K562 (cell line): ENCODE measurements around the gene CELF6. TPM values are rescaled to one million over a fixed set of nuclear protein-coding genes. Genes with fewer than 3 reads are reported as not detected.

ENCODE experiments used
- BDP1 ChIP-seq: IDR thresholded peaks from 3 replicates; pipeline ENCODE4 v1.6.1; 2011; ENCODE audit not compliant: insufficient read length, insufficient read depth
- BRCA1 ChIP-seq, 2 experiments: fragments of 450-650 bp in 1 of 2; sonication (generic) in 1 of 2; formaldehyde crosslinking in 1 of 2; IDR thresholded peaks; 2 replicates each; pipeline versions ENCODE4 v1.5.0 to v1.6.1; 2017 to 2020; ENCODE audit warnings: mild to moderate bottlenecking in 1 of 2, missing genetic modification reagents in 1 of 2
- JUN ChIP-seq, 2 experiments: sonication (generic) in 1 of 2; formaldehyde crosslinking in 1 of 2; IDR thresholded peaks; 2 replicates each; pipeline versions ENCODE4 v1.6.1 to v1.8.0; 2012 to 2022; ENCODE audit warnings: borderline replicate concordance in 2 of 2, mild to moderate bottlenecking in 2 of 2, improper control_type of control experiment in 1 of 2, low read depth in 1 of 2, low read length in 1 of 2, missing genetic modification reagents in 1 of 2
- KLF10 ChIP-seq: fragments of 250-450 bp; sonication (Bioruptor Pico); IDR thresholded peaks from 2 replicates; pipeline ENCODE4 v1.6.1; 2021; ENCODE audit warnings: matching md5 sums
- MED1 ChIP-seq: sonication (generic); formaldehyde crosslinking; IDR thresholded peaks from 2 replicates; pipeline ENCODE4 v1.8.1; 2023; ENCODE audit warnings: missing genetic modification reagents, borderline replicate concordance
- RBM15 ChIP-seq: fragments of 200-400 bp; formaldehyde crosslinking; IDR thresholded peaks from 2 replicates; pipeline ENCODE4 v1.6.1; 2018; ENCODE audit warnings: mild to moderate bottlenecking, low read length, moderate library complexity; ENCODE audit not compliant: insufficient read depth
- RCOR1 ChIP-seq, 2 experiments: IDR thresholded peaks; 2 replicates each; pipeline ENCODE4 v1.6.1; 2012; ENCODE audit warnings: low read depth in 2 of 2, low read length in 2 of 2, borderline replicate concordance in 1 of 2, improper control_type of control experiment in 1 of 2
- SMAD4 ChIP-seq: fragments of 250-450 bp; sonication (Bioruptor Pico); conservative IDR thresholded peaks from 2 replicates; pipeline ENCODE4 v1.8.0; 2021; ENCODE audit warnings: inconsistent platforms, mild to moderate bottlenecking, moderate library complexity
- SRSF3 ChIP-seq: fragments of 200-400 bp; formaldehyde crosslinking; IDR thresholded peaks from 2 replicates; pipeline ENCODE4 v1.6.1; 2016; ENCODE audit warnings: mild to moderate bottlenecking, low read length, moderate library complexity; ENCODE audit not compliant: insufficient read depth
- TEAD1 ChIP-seq, 2 experiments: fragments of 450-650 bp in 1 of 2; sonication (generic) in 1 of 2; formaldehyde crosslinking; IDR thresholded peaks; 2 replicates each; pipeline versions ENCODE4 v1.4.0 to v1.8.0; 2020 to 2022; ENCODE audit warnings: mild to moderate bottlenecking in 2 of 2, missing genetic modification reagents in 1 of 2
- ZKSCAN8 ChIP-seq: fragments of 200-800 bp; sonication (Bioruptor generic); IDR thresholded peaks from 2 replicates; pipeline ENCODE4 v1.6.1; 2016; ENCODE audit warnings: missing genetic modification characterization, missing compliant biosample characterization
- ZNF146 ChIP-seq: IDR thresholded peaks from one replicate; pipeline ENCODE4 v1.6.1; 2018; ENCODE audit warnings: missing compliant biosample characterization; ENCODE audit not compliant: unreplicated experiment
- ZNF217 ChIP-seq: sonication (generic); formaldehyde crosslinking; IDR thresholded peaks from 2 replicates; pipeline ENCODE4 v1.8.0; 2022; ENCODE audit warnings: mild to moderate bottlenecking, missing genetic modification reagents
- ZNF780A ChIP-seq: fragments of 250-450 bp; sonication (Bioruptor Pico); IDR thresholded peaks from 2 replicates; pipeline ENCODE4 v1.5.0; 2021; ENCODE audit warnings: mild to moderate bottlenecking
- polyA plus RNA-seq, 8 experiments: library from polyadenylated mRNA; depleted of rRNA in 4 of 8; stranded (reverse) in 5 of 8; unstranded in 3 of 8; fragments of >200 nt; fragmentation: Nextera tagmentation in 2 of 8; fragmentation: Illumina TruSeq in 1 of 8; extraction: Ambion mirVana in 2 of 8; extraction: Trizol in 1 of 8; gene quantifications; 2 replicates each; pipeline versions ENCODE4 v1.2.1 to v1.2.3, GENCODE V29; 2011 to 2014; ENCODE audit warnings: inconsistent platforms in 1 of 8, missing spikeins in 1 of 8
- total RNA-seq, 7 experiments: library from RNA; depleted of rRNA in 6 of 7; stranded (reverse); fragments of >200 nt in 6 of 7; fragmentation: Illumina TruSeq in 2 of 7; extraction: Trizol in 2 of 7; gene quantifications; 2 replicates each; pipeline versions ENCODE4 v1.2.1 to v1.2.3, GENCODE V29; 2011 to 2021; ENCODE audit warnings: low replicate concordance in 1 of 7
- TF ChIP-seq, protein P1 (sequence below): IDR thresholded peaks from 2 replicates; pipeline ENCODE4 v1.6.1; 2011; ENCODE audit warnings: borderline replicate concordance, low read depth, mild to moderate bottlenecking, moderate library complexity, low read length; ENCODE audit not compliant: insufficient read depth, poor library complexity, severe bottlenecking
- TF ChIP-seq, protein P2 (sequence below): IDR thresholded peaks from 3 replicates; pipeline ENCODE4 v1.6.1; 2011; ENCODE audit warnings: borderline replicate concordance, mild to moderate bottlenecking, moderate library complexity; ENCODE audit not compliant: insufficient read length; ENCODE audit errors: extremely low read depth
- TF ChIP-seq, protein P3 (sequence below): fragments of 250-450 bp; sonication (Bioruptor Pico); IDR thresholded peaks from 2 replicates; pipeline ENCODE4 v1.5.1; 2021; ENCODE audit warnings: mild to moderate bottlenecking
- TF ChIP-seq, protein P4 (sequence below): IDR thresholded peaks from 2 replicates; pipeline ENCODE4 v1.6.1; 2016; ENCODE audit warnings: missing genetic modification characterization, missing compliant biosample characterization

Gene CELF6
- total and polyA plus RNA-seq, 9 of the 15 experiments (the other 6 are each of a cell fraction or from before 2014, with no cell fraction given): 0.01 to 0.11 TPM; not detected in 7

DNA sequence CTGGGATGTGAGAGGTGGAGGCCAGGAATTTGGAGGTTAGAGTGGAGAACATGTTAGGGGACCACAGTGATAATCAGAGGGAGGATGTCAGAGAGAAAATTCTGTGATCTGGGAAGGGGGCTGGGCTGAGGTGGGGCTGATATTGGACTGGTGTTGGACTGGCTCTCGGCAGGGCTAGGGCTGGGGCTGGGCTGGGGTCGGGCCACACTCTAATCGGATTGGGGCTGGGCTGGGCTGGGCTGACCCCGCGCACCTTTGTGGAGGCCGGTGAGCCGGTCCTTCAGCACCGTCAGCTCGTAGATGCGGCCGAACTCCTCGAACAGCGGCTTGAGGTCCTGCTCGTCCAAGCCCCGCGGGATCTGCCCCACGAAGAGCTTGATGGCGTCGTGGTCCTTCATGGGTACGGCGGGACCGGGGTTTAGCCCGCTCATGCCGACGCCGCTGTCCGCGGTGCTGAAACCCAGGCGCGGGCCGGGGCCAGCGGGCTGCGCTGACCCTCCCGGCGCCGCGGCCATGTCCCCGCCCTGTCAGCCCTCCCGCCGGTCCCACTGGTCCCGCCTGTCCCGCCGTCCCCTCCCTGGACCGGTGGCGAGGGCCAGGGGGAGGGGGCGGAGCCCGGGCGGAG lies 485 bp downstream of the CELF6 start (continued):
- peak; percentile 85; the same call in 1 of the 2 replicates for TF ChIP-seq ZNF217 (CRISPR knock-in tag)
- TF ChIP-seq SMAD4 (CRISPR knock-in tag): peak; percentile 54; the same call in 1 of the 2 replicates
- TF ChIP-seq SRSF3: no peak
- no peak for TF ChIP-seq RBM15
- 0 out of 2 replicates have a peak, but pooled peaks have one; percentile 29 for TF ChIP-seq MED1
- no peak for TF ChIP-seq BDP1
- no peak for TF ChIP-seq KLF10
- TF ChIP-seq JUN (IDR thresholded peaks at IDR 0.05; ENCODE audit: borderline replicate concordance, low read depth, low read length): no peak
- TF ChIP-seq JUN (CRISPR knock-in tag; IDR thresholded peaks at IDR 0.05; ENCODE audit: borderline replicate concordance): peak; percentile 72; the same call in 1 of the 2 replicates
- no peak for TF ChIP-seq ZNF146
- TF ChIP-seq, protein P1, sequence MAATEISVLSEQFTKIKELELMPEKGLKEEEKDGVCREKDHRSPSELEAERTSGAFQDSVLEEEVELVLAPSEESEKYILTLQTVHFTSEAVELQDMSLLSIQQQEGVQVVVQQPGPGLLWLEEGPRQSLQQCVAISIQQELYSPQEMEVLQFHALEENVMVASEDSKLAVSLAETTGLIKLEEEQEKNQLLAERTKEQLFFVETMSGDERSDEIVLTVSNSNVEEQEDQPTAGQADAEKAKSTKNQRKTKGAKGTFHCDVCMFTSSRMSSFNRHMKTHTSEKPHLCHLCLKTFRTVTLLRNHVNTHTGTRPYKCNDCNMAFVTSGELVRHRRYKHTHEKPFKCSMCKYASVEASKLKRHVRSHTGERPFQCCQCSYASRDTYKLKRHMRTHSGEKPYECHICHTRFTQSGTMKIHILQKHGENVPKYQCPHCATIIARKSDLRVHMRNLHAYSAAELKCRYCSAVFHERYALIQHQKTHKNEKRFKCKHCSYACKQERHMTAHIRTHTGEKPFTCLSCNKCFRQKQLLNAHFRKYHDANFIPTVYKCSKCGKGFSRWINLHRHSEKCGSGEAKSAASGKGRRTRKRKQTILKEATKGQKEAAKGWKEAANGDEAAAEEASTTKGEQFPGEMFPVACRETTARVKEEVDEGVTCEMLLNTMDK: no peak
- TF ChIP-seq RCOR1 (IDR thresholded peaks at IDR 0.05; ENCODE audit: borderline replicate concordance in 1 of 2, low read depth in 2 of 2, low read length in 2 of 2): peak in 1 of 2 experiments; percentile 75; a peak in 1 of 4 replicates
- TF ChIP-seq, protein P2, sequence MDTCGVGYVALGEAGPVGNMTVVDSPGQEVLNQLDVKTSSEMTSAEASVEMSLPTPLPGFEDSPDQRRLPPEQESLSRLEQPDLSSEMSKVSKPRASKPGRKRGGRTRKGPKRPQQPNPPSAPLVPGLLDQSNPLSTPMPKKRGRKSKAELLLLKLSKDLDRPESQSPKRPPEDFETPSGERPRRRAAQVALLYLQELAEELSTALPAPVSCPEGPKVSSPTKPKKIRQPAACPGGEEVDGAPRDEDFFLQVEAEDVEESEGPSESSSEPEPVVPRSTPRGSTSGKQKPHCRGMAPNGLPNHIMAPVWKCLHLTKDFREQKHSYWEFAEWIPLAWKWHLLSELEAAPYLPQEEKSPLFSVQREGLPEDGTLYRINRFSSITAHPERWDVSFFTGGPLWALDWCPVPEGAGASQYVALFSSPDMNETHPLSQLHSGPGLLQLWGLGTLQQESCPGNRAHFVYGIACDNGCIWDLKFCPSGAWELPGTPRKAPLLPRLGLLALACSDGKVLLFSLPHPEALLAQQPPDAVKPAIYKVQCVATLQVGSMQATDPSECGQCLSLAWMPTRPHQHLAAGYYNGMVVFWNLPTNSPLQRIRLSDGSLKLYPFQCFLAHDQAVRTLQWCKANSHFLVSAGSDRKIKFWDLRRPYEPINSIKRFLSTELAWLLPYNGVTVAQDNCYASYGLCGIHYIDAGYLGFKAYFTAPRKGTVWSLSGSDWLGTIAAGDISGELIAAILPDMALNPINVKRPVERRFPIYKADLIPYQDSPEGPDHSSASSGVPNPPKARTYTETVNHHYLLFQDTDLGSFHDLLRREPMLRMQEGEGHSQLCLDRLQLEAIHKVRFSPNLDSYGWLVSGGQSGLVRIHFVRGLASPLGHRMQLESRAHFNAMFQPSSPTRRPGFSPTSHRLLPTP: no peak
- no peak for TF ChIP-seq ZNF780A (CRISPR knock-in tag)
- no peak for TF ChIP-seq ZKSCAN8 (CRISPR knock-in tag)
- TF ChIP-seq, protein P3, sequence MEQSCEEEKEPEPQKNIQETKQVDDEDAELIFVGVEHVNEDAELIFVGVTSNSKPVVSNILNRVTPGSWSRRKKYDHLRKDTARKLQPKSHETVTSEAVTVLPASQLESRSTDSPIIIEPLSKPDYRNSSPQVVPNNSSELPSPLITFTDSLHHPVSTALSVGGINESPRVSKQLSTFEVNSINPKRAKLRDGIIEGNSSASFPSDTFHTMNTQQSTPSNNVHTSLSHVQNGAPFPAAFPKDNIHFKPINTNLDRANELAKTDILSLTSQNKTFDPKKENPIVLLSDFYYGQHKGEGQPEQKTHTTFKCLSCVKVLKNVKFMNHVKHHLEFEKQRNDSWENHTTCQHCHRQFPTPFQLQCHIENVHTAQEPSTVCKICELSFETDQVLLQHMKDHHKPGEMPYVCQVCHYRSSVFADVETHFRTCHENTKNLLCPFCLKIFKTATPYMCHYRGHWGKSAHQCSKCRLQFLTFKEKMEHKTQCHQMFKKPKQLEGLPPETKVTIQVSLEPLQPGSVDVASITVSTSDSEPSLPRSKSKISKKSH (CRISPR knock-in tag): no peak
- no peak for TF ChIP-seq BRCA1 (IDR thresholded peaks at IDR 0.05)
- TF ChIP-seq BRCA1 (CRISPR knock-in tag; IDR thresholded peaks at IDR 0.05): 0 out of 2 replicates have a peak, but pooled peaks have one; percentile 55
- TF ChIP-seq, protein P4, sequence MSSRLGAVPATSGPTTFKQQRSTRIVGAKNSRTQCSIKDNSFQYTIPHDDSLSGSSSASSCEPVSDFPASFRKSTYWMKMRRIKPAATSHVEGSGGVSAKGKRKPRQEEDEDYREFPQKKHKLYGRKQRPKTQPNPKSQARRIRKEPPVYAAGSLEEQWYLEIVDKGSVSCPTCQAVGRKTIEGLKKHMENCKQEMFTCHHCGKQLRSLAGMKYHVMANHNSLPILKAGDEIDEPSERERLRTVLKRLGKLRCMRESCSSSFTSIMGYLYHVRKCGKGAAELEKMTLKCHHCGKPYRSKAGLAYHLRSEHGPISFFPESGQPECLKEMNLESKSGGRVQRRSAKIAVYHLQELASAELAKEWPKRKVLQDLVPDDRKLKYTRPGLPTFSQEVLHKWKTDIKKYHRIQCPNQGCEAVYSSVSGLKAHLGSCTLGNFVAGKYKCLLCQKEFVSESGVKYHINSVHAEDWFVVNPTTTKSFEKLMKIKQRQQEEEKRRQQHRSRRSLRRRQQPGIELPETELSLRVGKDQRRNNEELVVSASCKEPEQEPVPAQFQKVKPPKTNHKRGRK: no peak
- TF ChIP-seq TEAD1 (CRISPR knock-in tag; IDR thresholded peaks at IDR 0.05): peak in 1 of 2 experiments; percentile 92; a peak in 2 of 4 replicates
